A673 (cell line): ENCODE measurements around the gene BTBD9. TPM values are rescaled to one million over a fixed set of nuclear protein-coding genes. Genes with fewer than 3 reads are reported as not detected.

ENCODE experiments used
- BruUV-seq: library from RNA; stranded (reverse); fragments of 400-500 nt; replicated peaks from 2 replicates; lab custom pipeline; 2021; lab: Mats Ljungman, UMichigan
- CTCF ChIA-PET: fragments of 300-600 bp; sonication (Branson Sonifier 250); formaldehyde crosslinking; loops from one replicate; lab custom pipeline; 2022; ENCODE audit warnings: antibody characterized with exemption; lab: Charles Lee
- POLR2A ChIA-PET: fragments of 300-600 bp; sonication (Branson Sonifier 250); formaldehyde crosslinking; loops from one replicate; lab custom pipeline; 2022; ENCODE audit warnings: antibody characterized with exemption; ENCODE audit not compliant: low non-redundant PET; lab: Charles Lee
- DNase-seq: peaks from one replicate; pipeline ENCODE4 v3.0.0-alpha.2; 2015; ENCODE audit warnings: low spot score
- H3K27ac ChIP-seq: fragments of 200-600 bp; sonication (generic); 2 replicates; pipeline ENCODE4 v1.5.1; 2016; ENCODE audit warnings: mixed run types, low read depth, mild to moderate bottlenecking, mixed read lengths, antibody characterized with exemption, low read length; ENCODE audit not compliant: poor library complexity, severe bottlenecking
- H3K27me3 ChIP-seq: fragments of 200-600 bp; sonication (generic); replicated peaks from 2 replicates; pipeline ENCODE4 v1.6.1; 2017; ENCODE audit warnings: mixed run types, low read depth, mild to moderate bottlenecking, mixed read lengths, antibody characterized with exemption, low read length; ENCODE audit not compliant: insufficient read depth, poor library complexity
- H3K36me3 ChIP-seq: fragments of 200-600 bp; sonication (generic); 2 replicates; pipeline ENCODE4 v1.6.1; 2016; ENCODE audit warnings: mixed run types, mild to moderate bottlenecking, mixed read lengths, antibody characterized with exemption, low read length; ENCODE audit not compliant: insufficient read depth, poor library complexity, severe bottlenecking
- H3K4me1 ChIP-seq: fragments of 200-600 bp; sonication (generic); 2 replicates; pipeline ENCODE4 v1.6.1; 2017; ENCODE audit warnings: mixed run types, mild to moderate bottlenecking, mixed read lengths, antibody characterized with exemption, low read length; ENCODE audit not compliant: insufficient read depth, poor library complexity, severe bottlenecking
- H3K4me3 ChIP-seq: fragments of 200-600 bp; sonication (generic); 2 replicates; pipeline ENCODE4 v1.5.1; 2016; ENCODE audit warnings: low read depth, mixed run types, mild to moderate bottlenecking, mixed read lengths, low read length; ENCODE audit not compliant: poor library complexity, severe bottlenecking
- H3K9me3 ChIP-seq: fragments of 200-600 bp; sonication (generic); 2 replicates; pipeline ENCODE4 v1.6.1; 2016; ENCODE audit warnings: mixed run types, low read depth, mild to moderate bottlenecking, mixed read lengths, antibody characterized with exemption, low read length; ENCODE audit not compliant: poor library complexity, severe bottlenecking
- EZH2 ChIP-seq: fragments of 200-600 bp; sonication (generic); IDR thresholded peaks from 2 replicates; pipeline ENCODE4 v1.6.1; 2017; ENCODE audit warnings: borderline replicate concordance, low read depth, mild to moderate bottlenecking, mixed read lengths, antibody characterized with exemption, low read length; ENCODE audit not compliant: poor library complexity, severe bottlenecking
- intact Hi-C: fragments of 100-400 bp; cut with micrococcal nuclease; formaldehyde crosslinking; loops from one replicate; pipeline ENCODE4 v1.10.0; 2022; ENCODE audit not compliant: unreplicated experiment
- total RNA-seq: library from RNA; stranded (reverse); gene quantifications from 2 replicates; pipeline ENCODE4 v1.2.3, GENCODE V29; 2021
- TF ChIP-seq, protein P1 (sequence below): fragments of 300-800, 200-600 bp; sonication (generic); conservative IDR thresholded peaks from 2 replicates; pipeline ENCODE4 v1.5.1; 2017; ENCODE audit warnings: low read depth, mild to moderate bottlenecking, antibody characterized with exemption, low read length, moderate library complexity, mixed read lengths

BTBD9 gene
- total RNA-seq, 1 experiment from 2014 or later, result 8.0 TPM

DNA sequence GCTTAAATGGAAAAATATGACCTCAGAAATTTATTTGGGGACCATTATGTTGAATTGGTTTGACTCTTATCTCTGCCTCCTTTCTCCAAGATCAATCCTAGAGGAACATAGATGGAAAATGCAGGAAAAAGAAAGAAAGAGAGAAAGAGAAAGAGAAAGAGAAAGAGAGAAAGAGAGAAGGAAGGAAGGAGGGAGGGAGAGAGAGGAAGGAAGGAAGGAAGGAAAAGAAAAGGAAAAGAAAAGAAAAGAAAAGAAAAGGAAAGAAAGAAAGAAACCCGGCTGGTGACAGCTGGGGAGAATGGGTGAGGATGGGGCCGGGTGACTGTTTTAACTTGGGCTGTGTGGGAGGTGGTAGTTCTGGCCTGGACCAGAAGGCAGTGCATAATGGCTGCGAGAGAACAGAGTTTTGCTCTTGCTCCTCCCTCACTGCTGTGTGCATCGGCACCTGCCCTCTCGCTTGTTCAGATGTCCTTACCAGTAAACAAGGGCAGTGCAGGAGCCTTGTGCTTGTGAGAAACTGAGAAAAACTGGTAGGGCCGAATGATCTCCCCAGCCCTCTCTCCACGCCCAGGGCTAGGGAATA is 38.5 kb upstream of the BTBD9 start:
- peaks cover 56% of the 10 kb centered on the region for H3K36me3 ChIP-seq
- intact Hi-C loops, result no loop called here

DNA sequence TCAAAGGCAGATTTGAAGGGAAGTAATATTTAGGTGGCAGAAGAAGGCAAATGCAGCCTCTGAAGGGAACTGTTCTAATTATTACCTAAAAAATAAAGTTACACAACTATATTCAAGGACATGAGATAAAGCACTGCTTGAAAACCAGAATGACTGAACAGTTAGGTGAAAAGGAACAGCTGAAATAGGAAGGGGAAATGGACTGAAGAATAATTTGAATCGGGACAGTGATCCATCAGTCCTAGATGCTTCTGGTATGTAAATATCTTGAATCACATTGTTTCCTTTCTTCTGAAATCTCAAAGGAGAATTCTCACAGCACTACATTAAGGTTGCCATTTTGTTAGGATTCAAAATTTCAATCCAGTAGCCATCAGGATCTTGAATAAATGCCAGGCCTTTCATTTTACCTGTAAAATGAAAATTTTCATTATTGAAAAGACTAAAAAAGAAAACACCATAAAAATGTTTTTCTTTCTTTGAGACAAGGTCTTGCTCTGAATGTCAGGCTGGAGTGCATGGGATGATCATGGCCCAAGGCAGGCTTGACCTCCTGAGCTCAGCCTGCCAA is 37.3 kb upstream of the BTBD9 start:
- Histone ChIP-seq H3K9me3 (no peaks in the 10 kb centered on the region), H3K4me3 (no peak overlapping the region), H3K27me3 (no peaks in the 10 kb centered on the region), H3K36me3 (peaks cover 43% of the 10 kb centered on the region), H3K4me1 (no peaks in the 10 kb centered on the region), H3K27ac (no peak overlapping the region)
- ChIA-PET POLR2A (no interaction called here), CTCF (no interaction called here)
- TF ChIP-seq, protein P1, sequence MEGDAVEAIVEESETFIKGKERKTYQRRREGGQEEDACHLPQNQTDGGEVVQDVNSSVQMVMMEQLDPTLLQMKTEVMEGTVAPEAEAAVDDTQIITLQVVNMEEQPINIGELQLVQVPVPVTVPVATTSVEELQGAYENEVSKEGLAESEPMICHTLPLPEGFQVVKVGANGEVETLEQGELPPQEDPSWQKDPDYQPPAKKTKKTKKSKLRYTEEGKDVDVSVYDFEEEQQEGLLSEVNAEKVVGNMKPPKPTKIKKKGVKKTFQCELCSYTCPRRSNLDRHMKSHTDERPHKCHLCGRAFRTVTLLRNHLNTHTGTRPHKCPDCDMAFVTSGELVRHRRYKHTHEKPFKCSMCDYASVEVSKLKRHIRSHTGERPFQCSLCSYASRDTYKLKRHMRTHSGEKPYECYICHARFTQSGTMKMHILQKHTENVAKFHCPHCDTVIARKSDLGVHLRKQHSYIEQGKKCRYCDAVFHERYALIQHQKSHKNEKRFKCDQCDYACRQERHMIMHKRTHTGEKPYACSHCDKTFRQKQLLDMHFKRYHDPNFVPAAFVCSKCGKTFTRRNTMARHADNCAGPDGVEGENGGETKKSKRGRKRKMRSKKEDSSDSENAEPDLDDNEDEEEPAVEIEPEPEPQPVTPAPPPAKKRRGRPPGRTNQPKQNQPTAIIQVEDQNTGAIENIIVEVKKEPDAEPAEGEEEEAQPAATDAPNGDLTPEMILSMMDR, result no peak
- no peak for TF ChIP-seq EZH2
- intact Hi-C loops, result no loop called here
- no peak for DNase-seq
- BruUV-seq, result no TSS peak

More for the DNA sequence above, 38.5 kb upstream of the BTBD9 start:
- BruUV-seq, result no TSS peak
- no peaks in the 10 kb centered on the region for H3K9me3 ChIP-seq
- DNase-seq, result no peak
- ChIA-PET CTCF (no interaction called here), POLR2A (no interaction called here)
- H3K27ac ChIP-seq, result no peak overlapping the region
- H3K27me3 ChIP-seq, result no peaks in the 10 kb centered on the region
- no peak overlapping the region for H3K4me3 ChIP-seq
- no peaks in the 10 kb centered on the region for H3K4me1 ChIP-seq
- TF ChIP-seq, protein P1, result no peak
- no peak for TF ChIP-seq EZH2

DNA sequence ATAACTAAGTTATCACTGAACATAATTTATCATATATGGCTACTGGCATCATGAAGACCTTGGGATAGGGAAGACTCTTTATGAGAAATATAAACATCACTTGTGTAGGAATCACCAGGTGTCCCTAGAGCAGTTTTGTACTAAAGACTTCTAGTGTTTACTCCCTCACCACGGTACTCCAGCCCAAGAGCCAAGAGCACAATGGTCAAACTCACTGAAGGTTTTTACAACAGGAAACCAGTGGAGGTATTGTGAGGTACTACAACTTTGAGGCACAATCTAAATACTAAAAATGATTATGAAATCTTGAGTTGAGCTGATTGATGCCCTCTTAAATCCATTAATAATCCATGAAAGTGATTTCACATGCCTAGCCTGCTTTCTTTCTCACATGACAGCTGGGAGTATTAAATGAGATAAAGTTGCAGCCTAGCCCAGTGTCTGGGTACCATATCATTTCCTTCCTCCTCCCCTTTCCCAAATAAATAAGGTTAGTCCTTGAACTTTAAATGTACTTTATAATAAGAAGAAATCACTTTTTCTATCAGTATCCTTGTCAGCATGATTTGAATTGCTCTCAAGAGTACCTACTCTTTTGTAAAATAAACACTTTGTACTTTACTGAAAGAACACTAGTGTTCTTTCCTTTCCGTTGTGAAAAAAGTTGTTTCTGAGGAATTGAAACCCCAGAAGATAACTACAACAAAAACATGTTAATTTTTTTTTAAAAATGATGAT is 36.7 kb upstream of the BTBD9 start:
- H3K27ac ChIP-seq, result no peak overlapping the region
- peaks cover 37% of the 10 kb centered on the region for H3K36me3 ChIP-seq
- no peak for TF ChIP-seq EZH2
- TF ChIP-seq, protein P1, result no peak
- no peak for DNase-seq
- intact Hi-C loops, result no loop called here
- H3K9me3 ChIP-seq, result no peaks in the 10 kb centered on the region
- no peaks in the 10 kb centered on the region for H3K27me3 ChIP-seq
- ChIA-PET POLR2A (no interaction called here), CTCF (no interaction called here)
- BruUV-seq, result TSS peak; percentile 83
- no peaks in the 10 kb centered on the region for H3K4me1 ChIP-seq
- no peak overlapping the region for H3K4me3 ChIP-seq
